Suprapubic skin (tissue), 4 donors: ENCODE data around the gene NINL.

ENCODE experiments used
- CTCF ChIP-seq, 2 donors: fragments of 200-600 bp in 1 of 2; fragments of 450-650 bp in 1 of 2; sonication (generic) in 1 of 2; IDR thresholded peaks; one replicate each; pipeline ENCODE4 v1.5.1; 2016 to 2019; ENCODE audit warnings: antibody characterized with exemption in 2 of 2, mild to moderate bottlenecking in 1 of 2, moderate library complexity in 1 of 2
- EP300 ChIP-seq: sonication (generic); formaldehyde crosslinking; IDR thresholded peaks from one replicate; pipeline ENCODE4 v1.6.1; 2017; ENCODE audit warnings: antibody characterized with exemption
- POLR2A ChIP-seq, 2 donors: fragments of 450-650 bp; IDR thresholded peaks; one replicate each; pipeline ENCODE4 v1.6.1; 2017; ENCODE audit warnings: antibody characterized with exemption in 2 of 2, mild to moderate bottlenecking in 2 of 2, moderate library complexity in 2 of 2
- POLR2AphosphoS5 ChIP-seq, 3 donors: sonication (generic); formaldehyde crosslinking; IDR thresholded peaks; one replicate each; pipeline ENCODE4 v1.6.1; 2017; ENCODE audit warnings: antibody characterized with exemption in 3 of 3

- no peak for TF ChIP-seq CTCF (IDR thresholded peaks at IDR 0.05)
- TF ChIP-seq POLR2A (IDR thresholded peaks at IDR 0.05), result no peak
- TF ChIP-seq EP300, result no peak
- no peak for TF ChIP-seq POLR2AphosphoS5 (IDR thresholded peaks at IDR 0.05)
These were observed 117.9 kb downstream of the NINL start for GRCh38 chr20:25467441-25467840.
